Measurements from ENCODE around the gene LINGO4.

Gene LINGO4

DNA sequence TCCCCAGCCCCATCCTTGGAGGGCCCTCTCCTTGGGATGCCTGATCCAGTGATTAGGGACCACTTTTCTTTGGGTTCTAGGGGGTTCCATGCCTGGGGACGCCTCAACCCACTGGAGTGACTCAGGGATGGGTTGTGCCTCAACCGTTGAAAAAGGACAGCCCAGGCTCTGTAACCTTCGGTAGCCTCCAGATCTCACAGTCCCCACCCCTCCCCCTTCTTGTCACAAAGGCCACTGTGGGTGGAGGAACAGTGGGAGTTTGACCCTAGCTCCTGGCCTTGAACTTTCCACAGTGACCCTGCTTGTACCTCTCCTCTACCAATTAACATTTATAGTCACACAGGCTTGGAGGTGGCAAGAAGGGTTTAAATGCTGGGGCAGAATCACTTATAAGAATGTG lies 29.0 kb upstream of the LINGO4 start:
- H3K27me3 ChIP-seq (ENCODE audit: control insufficient read depth, low read length), result peaks cover 26% of the 10 kb centered on the region
- H3K27ac ChIP-seq (ENCODE audit: low read depth, low read length), result no peak overlapping the region
- H3K79me2 ChIP-seq (ENCODE audit: control insufficient read depth, low read length), result no peaks in the 10 kb centered on the region
- H3K9me2 ChIP-seq (replicated peaks; ENCODE audit: control insufficient read depth, low read length), result no peaks in the 10 kb centered on the region
- no peak for TF ChIP-seq EZH2phosphoT487 (IDR thresholded peaks at IDR 0.05; ENCODE audit: borderline replicate concordance, low read length)
- TF ChIP-seq, protein P1, sequence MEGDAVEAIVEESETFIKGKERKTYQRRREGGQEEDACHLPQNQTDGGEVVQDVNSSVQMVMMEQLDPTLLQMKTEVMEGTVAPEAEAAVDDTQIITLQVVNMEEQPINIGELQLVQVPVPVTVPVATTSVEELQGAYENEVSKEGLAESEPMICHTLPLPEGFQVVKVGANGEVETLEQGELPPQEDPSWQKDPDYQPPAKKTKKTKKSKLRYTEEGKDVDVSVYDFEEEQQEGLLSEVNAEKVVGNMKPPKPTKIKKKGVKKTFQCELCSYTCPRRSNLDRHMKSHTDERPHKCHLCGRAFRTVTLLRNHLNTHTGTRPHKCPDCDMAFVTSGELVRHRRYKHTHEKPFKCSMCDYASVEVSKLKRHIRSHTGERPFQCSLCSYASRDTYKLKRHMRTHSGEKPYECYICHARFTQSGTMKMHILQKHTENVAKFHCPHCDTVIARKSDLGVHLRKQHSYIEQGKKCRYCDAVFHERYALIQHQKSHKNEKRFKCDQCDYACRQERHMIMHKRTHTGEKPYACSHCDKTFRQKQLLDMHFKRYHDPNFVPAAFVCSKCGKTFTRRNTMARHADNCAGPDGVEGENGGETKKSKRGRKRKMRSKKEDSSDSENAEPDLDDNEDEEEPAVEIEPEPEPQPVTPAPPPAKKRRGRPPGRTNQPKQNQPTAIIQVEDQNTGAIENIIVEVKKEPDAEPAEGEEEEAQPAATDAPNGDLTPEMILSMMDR (IDR thresholded peaks at IDR 0.05; ENCODE audit: low read depth, low read length, poor library complexity, severe bottlenecking), result no peak
- H4K20me1 ChIP-seq (ENCODE audit: control insufficient read depth, insufficient read depth, low read depth, low read length), result no peaks in the 10 kb centered on the region
- no peaks in the 10 kb centered on the region for H3K9me3 ChIP-seq (ENCODE audit: control insufficient read depth, insufficient read depth, low read length)
- H3K4me3 ChIP-seq (ENCODE audit: low read length), result no peak overlapping the region
- H3K4me2 ChIP-seq (ENCODE audit: low read length), result no peak overlapping the region
- no peaks in the 10 kb centered on the region for H3K36me3 ChIP-seq (ENCODE audit: control insufficient read depth, low read length)
- H3F3A ChIP-seq (ENCODE audit: control insufficient read depth, insufficient read depth), result no peaks in the 10 kb centered on the region
- H3K4me1 ChIP-seq (ENCODE audit: control insufficient read depth, low read length), result peaks cover 25% of the 10 kb centered on the region

DNA sequence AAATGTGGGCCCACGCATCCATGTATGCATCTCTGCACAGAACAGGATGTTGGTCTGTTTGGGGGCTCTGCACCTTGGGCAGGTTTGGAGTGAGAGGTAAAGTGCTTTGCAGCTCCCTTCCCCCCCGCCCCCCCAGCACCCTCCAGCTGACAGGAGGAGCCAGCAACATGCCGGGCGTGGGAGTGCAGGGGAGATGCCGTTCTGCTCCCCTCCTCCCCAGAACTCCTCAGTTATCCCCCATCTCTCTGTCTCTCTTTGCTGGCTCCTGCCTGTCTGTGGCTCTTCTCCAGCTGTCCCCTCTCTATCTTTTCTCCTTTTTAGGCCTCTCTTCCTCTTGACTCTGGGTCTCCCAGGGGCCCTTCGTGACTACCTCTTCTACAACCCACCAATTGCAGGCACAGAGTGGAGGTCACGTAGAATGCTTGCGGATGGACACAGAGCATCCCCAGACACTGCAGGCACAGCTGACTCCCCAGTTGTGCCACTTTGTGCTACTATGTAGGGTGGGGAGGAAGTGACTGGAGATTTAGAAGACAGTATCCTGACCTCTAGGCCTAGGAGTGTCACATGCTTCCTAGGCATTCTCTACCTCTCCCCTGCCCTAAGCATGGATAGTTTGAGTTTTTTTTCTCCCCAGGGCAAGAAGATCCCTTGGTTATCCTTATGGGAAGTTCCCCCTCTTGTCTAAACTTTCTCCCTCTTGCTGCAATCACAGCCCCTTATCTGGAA lies 28.1 kb upstream of the LINGO4 start:
- Histone ChIP-seq H3F3A (ENCODE audit: control insufficient read depth, insufficient read depth) (no peaks in the 10 kb centered on the region), H4K20me1 (ENCODE audit: control insufficient read depth, insufficient read depth, low read depth, low read length) (no peaks in the 10 kb centered on the region), H3K4me1 (ENCODE audit: control insufficient read depth, low read length) (peaks cover 20% of the 10 kb centered on the region), H3K9me3 (ENCODE audit: control insufficient read depth, insufficient read depth, low read length) (no peaks in the 10 kb centered on the region), H3K9me2 (replicated peaks; ENCODE audit: control insufficient read depth, low read length) (no peaks in the 10 kb centered on the region), H3K4me2 (ENCODE audit: low read length) (no peak overlapping the region), H3K4me3 (ENCODE audit: low read length) (no peak overlapping the region), H3K36me3 (ENCODE audit: control insufficient read depth, low read length) (no peaks in the 10 kb centered on the region), H3K27me3 (ENCODE audit: control insufficient read depth, low read length) (peaks cover 18% of the 10 kb centered on the region), H3K27ac (ENCODE audit: low read depth, low read length) (no peak overlapping the region), H3K79me2 (ENCODE audit: control insufficient read depth, low read length) (no peaks in the 10 kb centered on the region)
- TF ChIP-seq, protein P1 (IDR thresholded peaks at IDR 0.05; ENCODE audit: low read depth, low read length, poor library complexity, severe bottlenecking), result no peak
- TF ChIP-seq EZH2phosphoT487 (IDR thresholded peaks at IDR 0.05; ENCODE audit: borderline replicate concordance, low read length), result no peak

DNA sequence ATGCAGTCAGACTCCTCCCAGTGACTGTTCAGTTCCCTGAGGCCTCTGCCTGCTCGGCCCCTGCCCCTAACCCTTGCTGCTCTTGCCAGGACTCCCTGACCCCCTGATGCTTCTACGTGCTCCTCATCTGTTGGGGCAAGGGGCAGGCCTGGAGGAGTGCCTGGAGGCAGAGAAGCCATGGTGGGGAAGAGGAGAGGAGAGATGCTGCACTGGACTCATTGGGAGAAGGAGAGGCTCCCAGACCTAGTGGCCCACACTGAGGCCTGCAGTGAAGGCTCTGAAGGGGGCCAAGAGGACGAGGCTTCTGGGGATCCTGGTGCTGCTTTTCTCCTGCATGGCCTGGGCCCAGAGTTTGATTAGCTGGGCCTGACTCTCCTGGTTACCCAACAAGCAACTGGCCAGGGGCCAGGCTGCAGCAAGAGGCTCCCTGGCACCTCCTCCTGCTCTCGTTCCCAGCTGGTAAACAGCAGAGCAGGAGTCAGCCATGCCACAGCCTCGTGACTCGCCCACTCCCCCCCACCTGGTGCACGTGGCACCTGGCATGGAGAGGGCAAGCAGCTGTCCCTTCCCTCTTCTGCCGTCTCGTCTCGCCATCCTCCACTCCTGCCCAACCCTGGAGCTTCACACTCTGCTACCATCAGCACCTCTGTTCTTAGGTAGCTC lies 27.2 kb upstream of the LINGO4 start:
- Histone ChIP-seq H4K20me1 (ENCODE audit: control insufficient read depth, insufficient read depth, low read depth, low read length) (no peaks in the 10 kb centered on the region), H3K79me2 (ENCODE audit: control insufficient read depth, low read length) (no peaks in the 10 kb centered on the region), H3K9me3 (ENCODE audit: control insufficient read depth, insufficient read depth, low read length) (no peaks in the 10 kb centered on the region), H3K27ac (ENCODE audit: low read depth, low read length) (no peak overlapping the region), H3K4me2 (ENCODE audit: low read length) (no peak overlapping the region), H3K36me3 (ENCODE audit: control insufficient read depth, low read length) (no peaks in the 10 kb centered on the region), H3K27me3 (ENCODE audit: control insufficient read depth, low read length) (peaks cover 16% of the 10 kb centered on the region), H3K4me3 (ENCODE audit: low read length) (no peak overlapping the region), H3K9me2 (replicated peaks; ENCODE audit: control insufficient read depth, low read length) (no peaks in the 10 kb centered on the region), H3F3A (ENCODE audit: control insufficient read depth, insufficient read depth) (no peaks in the 10 kb centered on the region), H3K4me1 (ENCODE audit: control insufficient read depth, low read length) (peaks cover 12% of the 10 kb centered on the region; the same call in 1 of the 2 replicates)
- TF ChIP-seq, protein P1 (IDR thresholded peaks at IDR 0.05; ENCODE audit: low read depth, low read length, poor library complexity, severe bottlenecking), result no peak
- no peak for TF ChIP-seq EZH2phosphoT487 (IDR thresholded peaks at IDR 0.05; ENCODE audit: borderline replicate concordance, low read length)
